ENCODE results near the gene TMEM18. TPM values are rescaled to one million over a fixed set of nuclear protein-coding genes. Genes with fewer than 3 reads are reported as not detected.

Gene TMEM18
- total and polyA plus RNA-seq, 8 donors, result 16.9 to 64.6 (median 57.7) TPM

DNA sequence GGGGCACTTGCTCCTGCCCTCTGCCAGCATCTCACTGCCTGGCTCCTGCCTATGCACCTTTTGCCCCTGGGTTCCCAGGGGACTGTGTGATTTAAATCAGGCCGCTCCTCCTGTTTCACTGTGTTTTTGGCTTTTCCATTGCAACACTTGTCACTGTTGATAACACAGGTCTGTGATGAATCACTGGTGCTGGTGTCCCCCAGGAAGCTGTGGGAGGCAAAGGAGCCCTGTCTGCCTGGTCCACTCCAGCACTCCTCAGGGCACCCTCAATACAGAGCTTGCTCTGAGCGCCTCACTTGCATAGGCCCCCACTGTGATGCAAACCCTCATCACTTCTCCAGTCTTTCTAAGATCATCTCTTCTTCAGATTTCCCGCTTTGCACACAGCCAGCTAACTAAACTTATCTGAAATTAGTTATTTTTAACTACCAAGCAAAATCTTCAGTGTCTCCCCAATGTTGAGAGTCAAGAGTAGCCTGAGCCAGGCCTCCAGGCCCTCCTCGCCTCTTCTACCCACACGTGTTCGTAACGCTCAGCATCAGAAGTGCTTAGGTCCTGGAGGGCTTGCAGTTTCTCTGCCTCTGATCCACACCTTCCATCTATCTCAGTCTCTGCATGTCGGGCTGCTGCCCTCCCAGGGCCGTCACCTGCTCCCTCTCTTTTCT lies 2.8 kb downstream of the TMEM18 start:
- intact Hi-C loops (cut with DNase I), result no loop called here
- H3K4me3 ChIP-seq, result no peak overlapping the region
- peak in 1 of 4 donors; percentile 24 for DNase-seq
- H3K27ac ChIP-seq, result no peak overlapping the region
- H3K36me3 ChIP-seq, result peaks cover 0 to 43% of the 10 kb centered on the region in 2 donors
- TF ChIP-seq, protein P1, sequence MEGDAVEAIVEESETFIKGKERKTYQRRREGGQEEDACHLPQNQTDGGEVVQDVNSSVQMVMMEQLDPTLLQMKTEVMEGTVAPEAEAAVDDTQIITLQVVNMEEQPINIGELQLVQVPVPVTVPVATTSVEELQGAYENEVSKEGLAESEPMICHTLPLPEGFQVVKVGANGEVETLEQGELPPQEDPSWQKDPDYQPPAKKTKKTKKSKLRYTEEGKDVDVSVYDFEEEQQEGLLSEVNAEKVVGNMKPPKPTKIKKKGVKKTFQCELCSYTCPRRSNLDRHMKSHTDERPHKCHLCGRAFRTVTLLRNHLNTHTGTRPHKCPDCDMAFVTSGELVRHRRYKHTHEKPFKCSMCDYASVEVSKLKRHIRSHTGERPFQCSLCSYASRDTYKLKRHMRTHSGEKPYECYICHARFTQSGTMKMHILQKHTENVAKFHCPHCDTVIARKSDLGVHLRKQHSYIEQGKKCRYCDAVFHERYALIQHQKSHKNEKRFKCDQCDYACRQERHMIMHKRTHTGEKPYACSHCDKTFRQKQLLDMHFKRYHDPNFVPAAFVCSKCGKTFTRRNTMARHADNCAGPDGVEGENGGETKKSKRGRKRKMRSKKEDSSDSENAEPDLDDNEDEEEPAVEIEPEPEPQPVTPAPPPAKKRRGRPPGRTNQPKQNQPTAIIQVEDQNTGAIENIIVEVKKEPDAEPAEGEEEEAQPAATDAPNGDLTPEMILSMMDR (IDR thresholded peaks at IDR 0.05), result no peak
- no peaks in the 10 kb centered on the region for H3K27me3 ChIP-seq
- no peak for ATAC-seq
- H3K4me1 ChIP-seq, result peaks cover 0 to 33% of the 10 kb centered on the region in 2 donors
- H3K9me3 ChIP-seq, result no peaks in the 10 kb centered on the region

DNA sequence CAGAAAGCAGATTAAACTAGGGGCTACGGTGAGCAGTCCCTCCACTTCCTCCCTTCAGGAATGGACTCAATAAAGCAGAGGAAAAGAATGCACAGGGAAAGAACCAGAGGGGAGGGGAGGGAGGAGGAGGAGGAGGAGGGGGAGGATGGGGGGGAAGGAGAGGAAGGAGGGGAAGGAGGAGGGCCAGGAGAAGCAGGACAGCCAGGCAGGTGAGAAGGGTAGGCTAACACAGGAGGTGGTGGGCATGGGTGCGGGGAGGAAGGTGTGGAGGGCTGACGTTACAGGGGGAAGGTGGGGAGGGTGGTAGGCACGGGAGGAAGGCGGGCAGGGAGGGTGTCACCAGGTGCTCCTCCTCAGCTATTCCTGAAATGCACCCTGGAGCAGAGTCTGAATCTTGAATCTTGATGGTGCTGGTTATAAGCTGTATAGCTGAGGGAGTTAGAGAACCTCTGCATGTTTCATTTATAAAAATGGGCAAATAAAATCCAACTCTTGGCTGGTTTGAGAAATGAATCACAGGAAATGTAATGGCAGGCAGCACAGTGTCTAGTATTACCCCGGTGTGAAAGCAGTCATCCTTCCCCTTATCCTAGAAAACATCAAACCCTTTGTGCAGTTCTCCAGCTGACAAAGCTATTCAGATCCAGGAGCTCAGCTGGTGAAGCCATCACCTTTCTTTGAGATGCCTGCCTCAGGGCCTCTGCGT lies 3.4 kb downstream of the TMEM18 start:
- no peak for ATAC-seq
- Histone ChIP-seq H3K9me3 (no peaks in the 10 kb centered on the region), H3K4me3 (no peak overlapping the region), H3K4me1 (peaks cover 0 to 33% of the 10 kb centered on the region in 2 donors), H3K36me3 (peaks cover 0 to 49% of the 10 kb centered on the region in 2 donors), H3K27me3 (no peaks in the 10 kb centered on the region), H3K27ac (no peak overlapping the region)
- peak in 1 of 4 donors; percentile 31 for DNase-seq
- intact Hi-C loops (cut with DNase I), result no loop called here
- TF ChIP-seq, protein P1 (IDR thresholded peaks at IDR 0.05), result no peak

- Histone ChIP-seq H3K4me1 (peaks cover 0 to 27% of the 10 kb centered on the region in 2 donors), H3K9me3 (no peaks in the 10 kb centered on the region), H3K4me3 (no peak overlapping the region), H3K27ac (no peak overlapping the region), H3K27me3 (no peaks in the 10 kb centered on the region), H3K36me3 (peaks cover 0 to 57% of the 10 kb centered on the region in 2 donors)
- ATAC-seq (no peak), DNase-seq (peak in 1 of 4 donors; percentile 47)
- intact Hi-C loops (cut with DNase I), result no loop called here
- TF ChIP-seq, protein P1 (IDR thresholded peaks at IDR 0.05), result no peak
Observed at GRCh38 chr2:673016-673415, 4.2 kb downstream of the TMEM18 start.

GRCh38 chr2:672606-672905 lies 4.7 kb downstream of the TMEM18 start:
- Histone ChIP-seq H3K4me1 (peaks cover 0 to 23% of the 10 kb centered on the region in 2 donors), H3K9me3 (no peaks in the 10 kb centered on the region), H3K27ac (no peak overlapping the region), H3K4me3 (no peak overlapping the region), H3K36me3 (peaks cover 0 to 61% of the 10 kb centered on the region in 2 donors), H3K27me3 (no peaks in the 10 kb centered on the region)
- ATAC-seq, result no peak
- TF ChIP-seq, protein P1 (IDR thresholded peaks at IDR 0.05), result no peak
- DNase-seq, result peak in 1 of 4 donors; percentile 74
- intact Hi-C loops (cut with DNase I), result no loop called here

GRCh38 chr2:671787-672605 lies 5.2 kb downstream of the TMEM18 start:
- no peak for ATAC-seq
- Histone ChIP-seq H3K27ac (no peak overlapping the region), H3K27me3 (no peaks in the 10 kb centered on the region), H3K9me3 (no peaks in the 10 kb centered on the region), H3K36me3 (peaks cover 0 to 66% of the 10 kb centered on the region in 2 donors), H3K4me1 (peaks cover 0 to 23% of the 10 kb centered on the region in 2 donors), H3K4me3 (no peak overlapping the region)
- intact Hi-C loops (cut with DNase I), result no loop called here
- TF ChIP-seq, protein P1 (IDR thresholded peaks at IDR 0.05), result no peak
- peak in 1 of 4 donors; percentile 65 for DNase-seq
